Ascending aorta (tissue), 2 donors: Measurements from ENCODE around the gene CD79A. TPM values are rescaled to one million over a fixed set of nuclear protein-coding genes. Genes with fewer than 3 reads are reported as not detected.

ENCODE experiments used
- DNase-seq, 2 donors: peaks; one replicate each; pipeline ENCODE4 v3.0.0-alpha.2; 2019; ENCODE audit warnings: low spot score in 2 of 2
- H3K27ac ChIP-seq, 2 donors: fragments of 200-600 bp; sonication (generic); one replicate each; pipeline ENCODE4 v1.5.1; 2016 to 2017; ENCODE audit warnings: mild to moderate bottlenecking in 1 of 2
- H3K27me3 ChIP-seq: fragments of 200-600 bp; sonication (generic); one replicate; pipeline ENCODE4 v1.5.1; 2017
- H3K36me3 ChIP-seq, 2 donors: fragments of 200-600 bp; sonication (generic); one replicate each; pipeline ENCODE4 v1.5.1; 2016
- H3K4me1 ChIP-seq, 2 donors: fragments of 200-600 bp; sonication (generic); one replicate each; pipeline ENCODE4 v1.5.1; 2016 to 2017; ENCODE audit warnings: mild to moderate bottlenecking in 1 of 2
- H3K4me3 ChIP-seq, 2 donors: fragments of 200-600 bp; sonication (generic); one replicate each; pipeline ENCODE4 v1.5.1; 2016 to 2017; ENCODE audit warnings: mild to moderate bottlenecking in 1 of 2
- H3K9me3 ChIP-seq, 2 donors: fragments of 200-600 bp; sonication (generic); one replicate each; pipeline ENCODE4 v1.5.1; 2016
- CTCF ChIP-seq, 3 experiments: fragments of 200-600 bp in 2 of 3; fragments of 450-650 bp in 1 of 3; sonication (generic) in 2 of 3; IDR thresholded peaks; one replicate each; pipeline ENCODE4 v1.5.1; 2016 to 2019; ENCODE audit warnings: antibody characterized with exemption in 3 of 3, mild to moderate bottlenecking in 1 of 3, moderate library complexity in 1 of 3
- intact Hi-C: fragments of 100-400 bp; cut with DNase I; formaldehyde crosslinking; loops from one replicate; pipeline ENCODE4 v1.15.1; 2023
- total RNA-seq: library from RNA; depleted of rRNA; stranded (reverse); fragments of >200 nt; gene quantifications from one replicate; pipeline ENCODE4 v1.1.0, GENCODE V29; 2016

Gene CD79A
- total RNA-seq, 1 donor from 2014 or later = not detected

GRCh38 chr19:41906271-41906670 is 29.2 kb downstream of the CD79A start:
- Histone ChIP-seq H3K4me1 (no peaks in the 10 kb centered on the region), H3K9me3 (no peaks in the 10 kb centered on the region), H3K4me3 (no peak overlapping the region), H3K27ac (no peak overlapping the region), H3K27me3 (no peaks in the 10 kb centered on the region), H3K36me3 (peaks cover 55 to 61% of the 10 kb centered on the region in 2 donors)
- TF ChIP-seq CTCF (IDR thresholded peaks at IDR 0.05) = no peak
- intact Hi-C loops = no loop called here
- DNase-seq = no peak

GRCh38 chr19:41906916-41907680 is 30.0 kb downstream of the CD79A start:
- TF ChIP-seq CTCF (IDR thresholded peaks at IDR 0.05) = no peak
- Histone ChIP-seq H3K4me1 (no peaks in the 10 kb centered on the region), H3K27me3 (no peaks in the 10 kb centered on the region), H3K27ac (no peak overlapping the region), H3K4me3 (no peak overlapping the region), H3K9me3 (no peaks in the 10 kb centered on the region), H3K36me3 (peaks cover 47 to 53% of the 10 kb centered on the region in 2 donors)
- no peak for DNase-seq
- intact Hi-C loops = no loop called here

GRCh38 chr19:41907994-41908615 is 31.0 kb downstream of the CD79A start:
- no peak for TF ChIP-seq CTCF (IDR thresholded peaks at IDR 0.05)
- no peak overlapping the region for H3K4me3 ChIP-seq
- no peak overlapping the region for H3K27ac ChIP-seq
- intact Hi-C loops = no loop called here
- no peaks in the 10 kb centered on the region for H3K4me1 ChIP-seq
- DNase-seq = no peak
- H3K9me3 ChIP-seq = no peaks in the 10 kb centered on the region
- peaks cover 37 to 43% of the 10 kb centered on the region in 2 donors for H3K36me3 ChIP-seq
- H3K27me3 ChIP-seq = peaks cover 4% of the 10 kb centered on the region

- H3K27me3 ChIP-seq = peaks cover 10% of the 10 kb centered on the region
- intact Hi-C loops = no loop called here
- no peaks in the 10 kb centered on the region for H3K9me3 ChIP-seq
- no peak overlapping the region for H3K4me3 ChIP-seq
- no peak for TF ChIP-seq CTCF (IDR thresholded peaks at IDR 0.05)
- H3K27ac ChIP-seq = no peak overlapping the region
- DNase-seq = no peak
- H3K4me1 ChIP-seq = no peaks in the 10 kb centered on the region
- H3K36me3 ChIP-seq = peaks cover 29 to 35% of the 10 kb centered on the region in 2 donors
Observed at GRCh38 chr19:41908724-41909464, 31.8 kb downstream of the CD79A start.

- Histone ChIP-seq H3K4me1 (no peaks in the 10 kb centered on the region), H3K27me3 (peaks cover 10% of the 10 kb centered on the region), H3K27ac (no peak overlapping the region), H3K36me3 (peaks cover 21 to 27% of the 10 kb centered on the region in 2 donors), H3K9me3 (no peaks in the 10 kb centered on the region), H3K4me3 (no peak overlapping the region)
- no peak for TF ChIP-seq CTCF (IDR thresholded peaks at IDR 0.05)
- intact Hi-C loops = no loop called here
- DNase-seq = no peak
Observed at GRCh38 chr19:41909706-41910105, 32.6 kb downstream of the CD79A start.
